Vagina (tissue), 2 donors: ENCODE results near the gene SYTL3. TPM values are rescaled to one million over a fixed set of nuclear protein-coding genes. Genes with fewer than 3 reads are reported as not detected.

Experiments used
- DNase-seq, 2 donors: peaks; one replicate each; pipeline ENCODE4 v3.0.0-alpha.2; 2017; ENCODE audit errors: extremely low spot score in 2 of 2
- H3K27ac ChIP-seq: fragments of 200-600 bp; sonication (generic); one replicate; pipeline ENCODE4 v1.5.1; 2019
- H3K27me3 ChIP-seq: fragments of 200-600 bp; sonication (generic); one replicate; pipeline ENCODE4 v1.5.1; 2019
- H3K36me3 ChIP-seq, 2 donors: fragments of 200-600 bp; sonication (generic); one replicate each; pipeline ENCODE4 v1.5.1; 2017 to 2019
- H3K4me1 ChIP-seq: fragments of 200-600 bp; sonication (generic); one replicate; pipeline ENCODE4 v1.5.1; 2019
- H3K4me3 ChIP-seq, 2 donors: fragments of 200-600 bp; sonication (generic); 1 replicate in 1 of 2; 2 replicates in 1 of 2; pipeline ENCODE4 v1.5.1; 2016 to 2019
- H3K9me3 ChIP-seq: fragments of 200-600 bp; sonication (generic); one replicate; pipeline ENCODE4 v1.5.1; 2019
- POLR2A ChIP-seq, 2 donors: fragments of 450-650 bp; IDR thresholded peaks; one replicate each; pipeline ENCODE4 v1.6.1; 2017; ENCODE audit warnings: antibody characterized with exemption in 2 of 2, mild to moderate bottlenecking in 2 of 2, moderate library complexity in 2 of 2
- POLR2AphosphoS5 ChIP-seq, 2 donors: sonication (generic); formaldehyde crosslinking; IDR thresholded peaks; one replicate each; pipeline ENCODE4 v1.9.0; 2017; ENCODE audit warnings: antibody characterized with exemption in 2 of 2, mild to moderate bottlenecking in 2 of 2, low read depth in 1 of 2; ENCODE audit not compliant: insufficient read depth in 1 of 2
- intact Hi-C: fragments of 100-400 bp; cut with DNase I; formaldehyde crosslinking; loops from one replicate; pipeline ENCODE4 v1.15.1; 2023
- total RNA-seq: library from RNA; depleted of rRNA; stranded (reverse); fragments of >200 nt; gene quantifications from one replicate; pipeline ENCODE4 v1.2.3, GENCODE V29; 2016
- TF ChIP-seq, protein P1 (sequence below), 3 experiments: fragments of 450-650 bp in 2 of 3; fragments of 200-600 bp in 1 of 3; sonication (generic) in 1 of 3; IDR thresholded peaks; one replicate each; pipeline ENCODE4 v1.5.1; 2017 to 2019; ENCODE audit warnings: antibody characterized with exemption in 3 of 3, mild to moderate bottlenecking in 2 of 3, moderate library complexity in 2 of 3

Gene SYTL3
- total RNA-seq, 1 donor from 2014 or later = 10.8 TPM

DNA sequence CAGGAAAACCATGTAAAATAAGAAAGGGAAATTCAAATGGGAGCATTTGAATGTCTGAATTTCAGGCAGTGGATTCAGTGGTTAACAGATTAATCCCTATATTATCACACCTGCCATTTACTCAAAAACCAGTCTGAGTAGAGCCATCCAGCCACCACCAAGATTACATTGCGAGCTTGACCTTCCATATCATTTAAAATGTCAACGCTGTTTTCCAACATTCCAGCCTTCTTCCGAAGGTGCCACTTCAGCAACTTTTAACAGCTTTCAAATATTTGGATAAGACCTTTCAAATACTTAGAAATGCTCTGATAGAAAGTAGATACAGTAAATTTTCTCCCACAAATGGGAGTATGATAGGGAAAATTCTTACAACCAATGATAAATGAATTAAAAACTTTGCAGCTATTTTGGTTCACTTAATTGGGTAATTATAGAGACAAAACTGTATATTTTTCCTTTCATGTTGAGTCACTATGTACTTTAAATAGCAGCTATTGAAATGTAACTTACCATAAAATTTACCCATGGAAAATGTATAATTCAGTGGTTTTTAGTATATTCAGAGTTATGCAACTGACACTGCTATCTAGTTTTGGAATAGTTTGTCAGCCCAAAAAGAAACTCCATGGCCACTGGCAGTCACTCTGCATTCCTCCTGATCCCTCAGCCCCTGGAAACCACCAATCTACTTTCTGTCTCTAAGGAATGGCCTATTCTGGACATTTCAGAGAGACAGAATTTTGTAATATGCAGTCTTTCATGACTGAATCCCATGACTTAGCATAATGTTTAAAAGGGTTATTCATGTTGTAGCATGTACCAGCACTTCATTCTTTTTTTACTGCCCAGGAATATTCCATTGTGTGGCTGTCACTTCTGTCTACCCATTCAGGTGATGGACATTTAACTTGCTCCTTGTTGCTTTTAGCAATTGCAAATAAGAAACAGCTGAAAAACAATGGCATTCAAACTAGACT is 147.8 kb downstream of the SYTL3 start:
- TF ChIP-seq POLR2A (IDR thresholded peaks at IDR 0.05) = no peak
- peak in 1 of 2 donors; percentile 57 for TF ChIP-seq POLR2AphosphoS5 (IDR thresholded peaks at IDR 0.05; ENCODE audit: insufficient read depth in 1 of 2, low read depth in 1 of 2)
- TF ChIP-seq, protein P1, sequence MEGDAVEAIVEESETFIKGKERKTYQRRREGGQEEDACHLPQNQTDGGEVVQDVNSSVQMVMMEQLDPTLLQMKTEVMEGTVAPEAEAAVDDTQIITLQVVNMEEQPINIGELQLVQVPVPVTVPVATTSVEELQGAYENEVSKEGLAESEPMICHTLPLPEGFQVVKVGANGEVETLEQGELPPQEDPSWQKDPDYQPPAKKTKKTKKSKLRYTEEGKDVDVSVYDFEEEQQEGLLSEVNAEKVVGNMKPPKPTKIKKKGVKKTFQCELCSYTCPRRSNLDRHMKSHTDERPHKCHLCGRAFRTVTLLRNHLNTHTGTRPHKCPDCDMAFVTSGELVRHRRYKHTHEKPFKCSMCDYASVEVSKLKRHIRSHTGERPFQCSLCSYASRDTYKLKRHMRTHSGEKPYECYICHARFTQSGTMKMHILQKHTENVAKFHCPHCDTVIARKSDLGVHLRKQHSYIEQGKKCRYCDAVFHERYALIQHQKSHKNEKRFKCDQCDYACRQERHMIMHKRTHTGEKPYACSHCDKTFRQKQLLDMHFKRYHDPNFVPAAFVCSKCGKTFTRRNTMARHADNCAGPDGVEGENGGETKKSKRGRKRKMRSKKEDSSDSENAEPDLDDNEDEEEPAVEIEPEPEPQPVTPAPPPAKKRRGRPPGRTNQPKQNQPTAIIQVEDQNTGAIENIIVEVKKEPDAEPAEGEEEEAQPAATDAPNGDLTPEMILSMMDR (IDR thresholded peaks at IDR 0.05) = no peak
- DNase-seq = no peak
- Histone ChIP-seq H3K36me3 (no peaks in the 10 kb centered on the region), H3K27me3 (no peaks in the 10 kb centered on the region), H3K9me3 (no peaks in the 10 kb centered on the region), H3K4me1 (peaks cover 45% of the 10 kb centered on the region), H3K4me3 (no peak overlapping the region), H3K27ac (no peak overlapping the region)
- intact Hi-C loops = no loop called here

DNA sequence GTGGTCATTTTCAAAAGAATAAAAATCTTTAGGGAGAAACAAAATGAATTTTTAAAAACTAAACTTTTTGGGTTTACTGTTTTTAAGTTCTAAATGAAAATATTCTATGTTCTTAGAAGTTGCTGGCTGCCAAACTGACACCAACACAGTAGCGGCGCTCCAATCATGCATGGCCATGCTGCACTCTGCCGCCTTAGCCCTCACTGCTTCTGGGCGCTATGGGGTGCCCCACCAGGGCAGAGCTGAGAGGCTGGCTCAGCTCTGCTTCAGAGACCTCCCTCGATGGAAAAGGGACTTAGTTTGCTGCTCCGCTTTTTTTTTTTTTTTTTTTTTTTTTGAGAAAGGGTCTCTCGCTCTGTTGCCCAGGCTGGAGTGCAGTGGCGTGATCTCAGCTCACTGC is 148.5 kb downstream of the SYTL3 start:
- H3K27ac ChIP-seq = no peak overlapping the region
- H3K4me1 ChIP-seq = peaks cover 49% of the 10 kb centered on the region
- no peak for DNase-seq
- no peak overlapping the region for H3K4me3 ChIP-seq
- intact Hi-C loops = no loop called here
- H3K9me3 ChIP-seq = no peaks in the 10 kb centered on the region
- TF ChIP-seq POLR2AphosphoS5 (IDR thresholded peaks at IDR 0.05; ENCODE audit: insufficient read depth in 1 of 2, low read depth in 1 of 2) = no peak
- TF ChIP-seq, protein P1 (IDR thresholded peaks at IDR 0.05) = no peak
- no peak for TF ChIP-seq POLR2A (IDR thresholded peaks at IDR 0.05)
- no peaks in the 10 kb centered on the region for H3K36me3 ChIP-seq
- H3K27me3 ChIP-seq = no peaks in the 10 kb centered on the region

DNA sequence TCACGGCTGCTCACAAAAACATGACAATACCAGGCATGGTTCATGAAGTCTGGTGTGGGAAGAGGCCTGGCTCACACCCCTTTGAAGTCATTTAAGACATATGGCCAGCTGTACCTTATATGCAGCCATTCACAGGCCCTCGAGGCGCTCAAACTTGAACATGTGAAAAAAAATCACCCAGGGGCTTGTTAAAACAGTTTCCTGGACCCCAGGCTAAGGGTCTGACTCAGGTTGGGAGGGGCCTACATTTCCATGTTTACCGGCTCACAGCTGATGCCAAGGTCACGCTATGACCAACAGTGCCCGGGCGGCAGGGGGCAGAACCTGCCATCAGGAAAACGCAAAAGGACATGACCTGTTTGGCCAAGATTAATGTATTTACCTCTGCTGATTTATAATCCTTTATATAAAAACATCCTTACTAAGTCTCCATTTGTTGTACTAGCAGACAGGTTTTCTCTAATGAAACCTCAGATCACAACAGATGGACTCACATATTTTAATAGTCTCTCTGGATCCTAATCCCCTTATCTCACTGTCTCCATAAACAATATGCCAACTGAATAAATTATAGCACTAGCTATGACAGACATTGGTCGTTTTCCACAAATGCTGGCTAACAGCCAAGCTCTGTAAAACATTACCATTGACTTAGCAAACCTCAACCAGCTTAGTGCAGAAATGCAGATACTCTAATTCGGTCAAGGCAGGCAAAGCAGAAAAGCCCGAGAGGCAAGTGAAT is 149.4 kb downstream of the SYTL3 start:
- no peaks in the 10 kb centered on the region for H3K36me3 ChIP-seq
- H3K4me3 ChIP-seq = no peak overlapping the region
- peak overlapping the region; percentile 63 for H3K27ac ChIP-seq
- TF ChIP-seq POLR2A (IDR thresholded peaks at IDR 0.05) (no peak), POLR2AphosphoS5 (IDR thresholded peaks at IDR 0.05; ENCODE audit: insufficient read depth in 1 of 2, low read depth in 1 of 2) (peak in 1 of 2 donors; percentile 22)
- TF ChIP-seq, protein P1 (IDR thresholded peaks at IDR 0.05) = no peak
- peaks cover 46% of the 10 kb centered on the region for H3K4me1 ChIP-seq
- intact Hi-C loops = no loop called here
- no peaks in the 10 kb centered on the region for H3K9me3 ChIP-seq
- H3K27me3 ChIP-seq = no peaks in the 10 kb centered on the region
- DNase-seq = no peak

DNA sequence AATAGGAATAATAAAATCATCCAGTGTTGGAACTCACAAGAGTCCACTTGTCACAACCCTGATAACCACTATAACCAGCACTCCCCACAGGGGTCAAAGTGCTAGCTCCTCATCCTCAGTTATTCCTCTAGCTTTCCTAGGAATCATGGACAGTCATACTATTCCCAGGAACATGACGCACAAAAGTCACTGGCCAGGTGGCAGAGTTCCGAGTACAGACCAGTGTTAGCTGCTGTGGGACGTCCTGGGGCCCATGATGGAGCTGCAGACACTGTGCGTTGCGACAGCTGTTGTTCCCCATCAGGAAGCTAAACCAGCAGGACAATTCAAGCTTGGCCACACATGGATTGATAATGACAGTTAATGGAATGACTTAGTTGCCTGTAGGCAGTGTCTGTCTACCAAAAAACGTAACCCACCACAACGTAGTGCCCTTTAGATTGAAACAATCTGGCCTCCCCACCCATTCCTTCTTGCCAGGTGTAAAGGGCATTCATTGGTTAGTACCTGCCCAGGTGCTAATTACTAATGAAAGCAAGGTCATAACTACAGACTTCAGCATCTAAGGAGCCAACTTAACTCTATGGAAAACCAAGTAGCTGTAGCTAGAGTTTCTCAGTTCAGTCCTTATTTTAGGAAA is 151.9 kb downstream of the SYTL3 start:
- TF ChIP-seq, protein P1 (IDR thresholded peaks at IDR 0.05) = no peak
- TF ChIP-seq POLR2AphosphoS5 (IDR thresholded peaks at IDR 0.05; ENCODE audit: insufficient read depth in 1 of 2, low read depth in 1 of 2) (no peak), POLR2A (IDR thresholded peaks at IDR 0.05) (no peak)
- H3K4me1 ChIP-seq = peaks cover 46% of the 10 kb centered on the region
- H3K27me3 ChIP-seq = no peaks in the 10 kb centered on the region
- no peak for DNase-seq
- H3K4me3 ChIP-seq = no peak overlapping the region
- no peak overlapping the region for H3K27ac ChIP-seq
- H3K9me3 ChIP-seq = no peaks in the 10 kb centered on the region
- no peaks in the 10 kb centered on the region for H3K36me3 ChIP-seq
- intact Hi-C loops = no loop called here
